NCI-H2196 (cell line): ENCODE data around the gene HDAC7.

Source experiments
- DNase-seq: peaks from one replicate; lab custom pipeline; 2025; ENCODE audit not compliant: unreplicated experiment; lab: John Stamatoyannopoulos, UW

The HDAC7 gene

DNA sequence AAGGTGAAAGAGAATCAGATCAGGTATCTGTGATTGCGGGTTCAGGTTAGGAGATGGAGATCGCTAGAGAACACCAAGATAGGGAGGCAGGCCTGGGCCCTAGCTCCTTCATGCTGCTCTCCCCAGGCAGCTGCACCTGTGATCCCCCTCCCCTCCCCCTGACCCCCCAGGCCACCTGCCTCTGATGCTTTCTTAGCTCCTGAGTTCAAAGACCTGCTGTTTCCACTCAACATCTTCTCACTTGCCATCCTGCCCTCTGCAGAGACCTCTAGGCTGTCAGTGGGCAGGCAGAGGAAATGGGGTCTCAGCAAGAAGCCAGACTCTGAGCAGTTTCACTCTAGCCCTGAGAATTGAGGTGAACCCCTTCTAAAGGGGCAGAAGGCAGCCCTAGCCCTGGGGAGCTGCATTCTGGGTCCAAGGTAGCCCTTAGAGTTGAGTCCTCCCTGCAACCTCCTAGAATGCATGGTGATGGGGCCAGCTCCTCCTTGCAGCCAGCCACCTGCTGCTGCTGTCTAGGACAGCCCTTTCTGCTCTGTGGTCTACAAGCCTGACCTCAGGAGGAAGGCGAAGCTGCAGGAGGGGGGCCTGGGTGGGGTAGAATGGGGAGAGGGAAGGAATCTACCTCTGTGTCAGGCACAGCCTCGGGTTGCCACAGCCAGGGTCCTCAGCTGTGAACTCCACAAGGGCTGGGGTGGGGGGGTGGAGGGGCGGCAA is 53.0 kb downstream of the HDAC7 start:
- no peak for DNase-seq

- DNase-seq = no peak
Measured at GRCh38 chr12:47763481-47764346, 56.0 kb downstream of the HDAC7 start.

GRCh38 chr12:47762850-47763465 is 56.7 kb downstream of the HDAC7 start:
- no peak for DNase-seq

GRCh38 chr12:47758834-47759690 is 60.6 kb downstream of the HDAC7 start, which contains the start of gene RAPGEF3:
RAPGEF3 (minus strand) TSS chr12:47758880; CDS start chr12:47758556, 324 bp downstream.
- DNase-seq = peak; percentile 78

- DNase-seq = no peak
Measured at GRCh38 chr12:47758584-47758833, 61.2 kb downstream of the HDAC7 start.

- DNase-seq = no peak
Measured at GRCh38 chr12:47757840-47758583, 61.7 kb downstream of the HDAC7 start.

DNA sequence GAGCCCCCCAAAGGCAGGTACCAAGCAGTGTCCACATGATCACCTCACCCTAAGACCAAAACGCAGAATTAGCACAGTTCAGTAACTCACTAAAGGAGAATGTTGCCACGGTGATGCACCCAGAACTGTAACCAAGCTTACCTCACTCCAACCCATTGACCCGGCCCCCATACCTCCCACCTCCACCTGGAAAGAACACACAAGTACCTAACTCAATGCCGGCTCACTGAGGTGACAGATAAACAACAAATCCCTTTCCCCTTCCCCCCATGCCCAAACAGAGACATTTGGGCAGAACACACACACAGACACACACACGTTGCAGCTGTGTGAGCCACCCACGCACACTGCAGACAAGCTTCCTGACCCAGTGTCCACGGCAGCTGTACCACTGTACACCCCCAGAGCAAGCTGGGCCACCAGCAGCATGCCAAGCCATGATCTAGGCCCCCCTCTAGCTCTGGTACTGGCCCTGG is 62.3 kb downstream of the HDAC7 start:
- DNase-seq = no peak

- no peak for DNase-seq
Measured at GRCh38 chr12:47755655-47756562, 63.8 kb downstream of the HDAC7 start.

DNA sequence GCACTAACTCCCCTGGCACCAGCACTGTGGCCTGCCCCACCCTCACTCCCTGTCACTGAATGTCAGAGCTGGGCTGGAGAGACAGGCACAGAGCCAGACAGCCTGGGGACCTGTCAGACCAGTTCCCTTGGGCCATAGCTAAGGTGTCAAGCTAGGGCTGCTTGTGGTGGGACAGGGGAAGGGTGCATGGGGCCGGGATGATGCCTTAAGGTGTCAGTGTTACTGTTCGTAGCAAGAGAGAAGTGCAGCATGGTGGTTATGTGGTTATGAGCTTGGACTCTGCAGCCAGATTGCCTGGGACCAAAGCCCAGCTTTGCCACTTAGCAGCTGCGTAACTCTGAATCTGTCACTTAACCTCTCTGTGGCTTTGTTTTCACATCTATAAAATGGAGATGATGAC is 64.8 kb downstream of the HDAC7 start:
- DNase-seq = no peak

DNA sequence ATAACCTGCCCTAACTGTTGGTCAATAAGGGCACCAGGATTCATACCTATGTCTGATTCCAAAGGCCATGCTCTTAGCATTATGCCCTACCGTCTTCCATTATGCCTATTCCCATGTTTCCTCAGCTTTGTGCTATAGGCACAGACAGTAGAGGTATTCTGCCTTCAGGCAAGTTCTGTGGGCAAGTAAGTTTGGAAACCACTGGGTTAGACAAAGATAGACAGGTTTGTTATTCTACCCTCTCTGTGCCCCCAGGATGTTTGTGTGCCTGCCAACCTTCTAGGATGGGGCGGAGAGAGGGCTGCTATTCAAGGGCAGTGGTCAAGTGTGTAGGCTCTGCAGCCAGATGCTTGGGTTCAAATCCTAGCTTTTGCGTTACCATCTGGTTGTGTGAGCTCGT is 65.6 kb downstream of the HDAC7 start:
- DNase-seq = no peak

DNA sequence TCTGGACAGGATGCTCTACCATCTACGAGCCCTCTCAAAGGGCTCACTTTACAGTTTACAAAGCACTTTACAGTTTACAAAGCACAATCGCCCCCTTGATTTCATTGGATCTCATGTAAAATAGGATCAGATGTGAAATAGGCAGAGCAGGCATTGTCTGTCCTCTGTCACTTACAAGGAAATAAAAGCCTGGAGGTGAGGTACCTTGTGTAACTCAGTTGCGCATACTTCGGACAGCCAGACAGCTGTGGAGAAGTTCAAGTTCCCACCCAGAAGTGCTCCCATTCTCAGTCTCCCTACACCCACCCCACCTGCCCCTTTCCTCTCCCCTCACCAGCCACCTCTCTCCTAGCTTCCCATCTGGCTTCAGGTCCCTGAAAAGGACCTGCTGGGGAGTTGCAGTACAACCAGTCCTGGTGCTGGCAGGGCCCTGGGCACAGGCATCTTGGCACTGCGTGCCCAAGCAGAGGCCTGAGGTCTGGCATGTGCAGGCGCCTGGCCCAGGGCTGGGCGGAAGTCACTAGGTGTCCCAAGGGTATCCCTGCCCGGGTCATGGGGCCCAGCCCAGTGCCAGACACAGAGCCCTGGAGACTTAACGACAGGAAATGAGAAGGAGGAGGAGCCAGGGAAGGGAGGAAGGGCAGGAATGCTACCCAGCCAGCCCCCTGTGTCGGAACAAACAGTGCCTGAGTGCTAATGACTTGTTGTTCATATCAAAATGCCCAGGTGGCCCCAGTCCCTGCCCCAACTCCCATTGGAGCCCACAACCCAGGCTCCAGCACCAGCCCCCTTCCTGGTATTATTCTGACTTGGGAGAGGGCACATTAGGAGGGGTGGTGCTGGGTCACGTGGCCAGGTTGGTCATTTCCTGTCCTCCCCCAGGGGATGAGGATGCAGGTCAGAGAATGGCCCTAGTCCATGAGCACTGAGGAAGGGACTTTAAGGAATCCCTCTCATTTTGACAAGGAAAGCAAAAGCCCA is 66.4 kb downstream of the HDAC7 start:
- DNase-seq = no peak

DNA sequence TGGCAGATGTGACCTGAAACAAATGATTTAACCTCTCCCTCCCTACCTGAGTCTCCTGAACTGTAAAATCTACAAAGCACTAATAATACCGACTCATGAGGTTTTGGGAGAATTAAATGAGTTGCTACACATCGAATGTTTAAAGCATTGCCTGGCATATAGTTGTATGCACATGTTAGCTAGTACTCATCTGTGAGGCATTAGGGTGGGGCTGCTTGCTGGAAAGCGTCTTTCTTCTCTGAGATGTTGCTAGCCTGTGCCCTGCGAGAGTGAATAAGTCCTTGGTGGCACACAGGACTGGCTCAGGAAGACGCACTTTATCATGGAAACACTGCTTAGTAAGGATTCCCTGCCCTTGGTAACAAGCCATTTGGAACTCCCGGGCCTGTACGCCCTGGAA is 67.2 kb downstream of the HDAC7 start:
- DNase-seq = no peak

- no peak for DNase-seq
Measured at GRCh38 chr12:47752121-47752520, 67.6 kb downstream of the HDAC7 start.

- no peak for DNase-seq
Measured at GRCh38 chr12:47751561-47751960, 68.1 kb downstream of the HDAC7 start.

- DNase-seq = no peak
Measured at GRCh38 chr12:47750916-47751470, 68.7 kb downstream of the HDAC7 start.

GRCh38 chr12:47750229-47750798 is 69.4 kb downstream of the HDAC7 start:
- DNase-seq = no peak

- DNase-seq = no peak
Measured at GRCh38 chr12:47748899-47749298, 70.8 kb downstream of the HDAC7 start.

DNA sequence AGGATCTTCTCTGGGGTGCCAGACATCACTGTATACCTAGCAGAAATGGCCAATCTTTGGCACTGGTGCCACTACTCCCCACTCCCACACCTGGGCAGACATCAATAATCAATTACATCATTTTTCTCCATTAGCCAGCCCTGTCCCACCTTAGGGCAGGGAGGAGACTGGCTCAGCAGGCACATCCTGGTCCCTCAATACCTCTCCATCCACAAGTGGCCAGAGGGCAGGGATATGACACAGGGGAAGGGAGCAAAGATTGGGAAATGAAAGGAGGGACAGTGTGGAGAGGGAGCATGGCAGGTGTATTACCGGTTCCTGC is 71.2 kb downstream of the HDAC7 start:
- no peak for DNase-seq
